Activated CD8-positive, alpha-beta memory T cell treated with anti-CD3 and anti-CD28 coated beads, Interleukin-2, amount 50 U/mL, for 4 hours (primary cell): ENCODE data around the gene GCN1.
"Not testable (repeated sequence)": the region's sequence is repeated elsewhere in the genome, so short reads cannot be mapped to it uniquely, and the experiment has no call there.

Experiments
- DNase-seq: peaks from one replicate; pipeline ENCODE4 v3.0.0-alpha.2; 2020

GCN1 gene

DNA sequence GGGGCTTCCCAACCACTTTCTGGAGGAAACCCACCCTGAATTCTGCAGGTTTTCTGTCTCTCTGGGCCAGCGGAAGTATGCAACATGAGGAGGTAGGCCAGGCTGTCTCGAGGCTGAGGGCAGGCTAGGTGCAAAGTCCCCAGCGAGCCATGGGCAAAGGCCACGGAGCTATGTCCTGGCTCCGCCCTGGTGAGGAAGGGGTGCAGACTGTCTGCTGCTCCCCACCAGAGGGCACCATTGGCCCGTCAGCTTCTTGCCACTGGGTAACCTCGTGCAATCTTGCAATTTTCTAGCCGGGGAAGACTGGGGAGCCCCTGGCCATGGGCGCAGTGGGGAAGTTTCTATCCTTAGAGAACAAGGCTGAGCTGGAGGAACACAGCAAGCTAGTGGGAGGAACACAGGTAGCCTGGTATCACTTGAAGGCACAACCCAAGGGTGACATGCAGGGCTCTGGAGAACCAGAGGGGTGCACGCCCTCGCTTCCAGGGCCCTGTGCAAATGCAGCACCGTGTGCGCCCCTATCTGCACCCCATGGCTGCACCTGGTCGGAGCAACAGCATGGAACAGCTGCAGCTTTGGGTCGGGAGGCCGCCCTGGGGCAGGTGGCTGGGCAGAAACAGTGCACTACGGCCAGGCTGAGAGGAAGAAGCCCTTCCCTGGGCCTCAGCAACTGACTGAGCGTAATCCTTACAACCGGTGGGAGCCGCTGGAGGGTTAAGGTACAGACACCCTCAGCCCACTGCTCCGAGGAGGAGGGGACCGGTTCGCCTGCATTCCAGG, 34.0 kb upstream of the GCN1 start:
- peak; percentile 91 for DNase-seq

DNA sequence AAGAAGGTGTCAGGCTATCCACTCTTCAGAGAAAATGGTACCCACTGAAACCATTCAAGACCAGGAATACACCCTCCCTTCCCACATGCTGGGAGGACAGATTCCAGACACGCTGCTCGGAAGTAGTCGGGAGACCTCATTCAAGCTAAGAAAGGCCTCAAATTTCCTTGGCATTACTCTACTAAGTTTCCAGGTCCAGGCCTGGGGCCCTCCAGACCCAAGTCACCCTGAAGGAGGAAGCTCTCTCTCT, 33.5 kb upstream of the GCN1 start:
- DNase-seq = no peak

DNA sequence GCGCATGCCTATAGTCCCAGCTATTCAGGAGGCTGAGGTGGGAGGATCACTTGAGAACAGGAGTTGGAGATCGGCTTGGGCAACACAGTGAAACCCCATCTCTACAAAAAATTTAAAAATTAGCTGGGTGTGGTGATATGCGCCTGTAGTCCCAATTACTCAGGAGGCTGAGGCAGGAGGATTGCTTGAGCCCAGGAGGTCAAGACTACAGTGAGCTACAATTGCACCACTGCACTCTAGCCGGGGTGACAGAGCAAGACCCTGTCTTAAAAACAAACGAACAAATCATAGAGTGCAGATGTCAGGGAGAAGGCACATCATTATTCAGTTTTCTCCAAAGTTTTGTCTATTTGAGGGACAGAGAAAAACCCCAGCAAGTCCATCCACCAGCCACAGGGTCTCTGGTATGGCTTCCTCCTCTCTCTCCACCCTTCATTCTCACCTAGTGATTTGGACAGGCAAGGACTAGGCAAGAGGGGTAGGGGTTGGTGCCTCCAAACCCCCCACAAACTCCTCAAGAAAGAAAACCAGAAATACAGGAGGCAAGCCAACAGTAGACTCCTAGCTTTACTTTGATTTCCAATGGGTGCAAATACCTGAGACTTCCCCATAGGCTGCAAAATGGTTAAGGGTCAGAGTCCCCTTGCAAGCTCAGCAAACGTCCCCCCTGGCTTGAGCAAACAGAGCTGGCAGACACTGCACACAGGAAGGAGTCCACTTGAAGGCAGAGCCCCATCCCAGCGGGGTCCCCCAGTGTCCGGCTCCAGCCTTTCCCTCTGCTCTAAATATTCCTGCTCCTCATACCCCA, 32.9 kb upstream of the GCN1 start:
- DNase-seq = no peak

DNA sequence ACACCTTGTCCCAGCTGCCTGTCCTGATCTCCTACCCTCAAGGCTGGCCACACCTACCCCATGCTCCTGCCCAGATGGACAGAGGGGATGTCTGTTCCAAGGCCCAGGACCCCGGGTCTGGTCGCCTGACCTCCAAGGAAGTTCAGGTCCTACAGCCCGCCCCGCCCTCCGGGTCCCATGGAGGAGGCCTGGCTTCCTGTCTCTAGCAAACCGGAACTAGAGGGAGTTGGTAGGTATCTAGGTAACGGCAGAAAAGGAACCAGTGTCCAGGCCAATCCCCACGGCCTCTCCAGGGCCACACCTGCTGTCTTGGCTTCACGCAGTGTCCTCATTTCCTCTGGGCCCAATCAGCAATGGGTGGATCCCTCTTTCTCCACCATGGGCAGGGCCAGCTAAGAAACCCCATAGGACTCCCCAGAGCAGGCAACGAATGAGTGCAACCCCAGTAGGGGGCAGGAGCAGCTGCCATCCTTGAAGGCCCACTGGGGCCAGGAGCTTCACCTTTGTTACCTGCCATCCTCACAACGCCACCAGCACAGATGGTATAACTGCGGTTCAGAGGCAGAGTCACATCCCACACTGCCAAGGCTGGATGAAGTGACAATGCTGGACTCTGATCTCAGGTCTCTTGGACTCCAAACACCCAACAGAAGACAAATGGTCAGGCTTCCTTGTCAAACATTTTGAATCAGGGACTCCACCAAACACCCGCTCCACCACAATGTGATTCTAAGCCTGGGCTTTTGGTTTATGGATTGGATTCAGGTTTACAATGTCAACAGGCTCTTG, 31.5 kb upstream of the GCN1 start:
- DNase-seq = no peak

DNA sequence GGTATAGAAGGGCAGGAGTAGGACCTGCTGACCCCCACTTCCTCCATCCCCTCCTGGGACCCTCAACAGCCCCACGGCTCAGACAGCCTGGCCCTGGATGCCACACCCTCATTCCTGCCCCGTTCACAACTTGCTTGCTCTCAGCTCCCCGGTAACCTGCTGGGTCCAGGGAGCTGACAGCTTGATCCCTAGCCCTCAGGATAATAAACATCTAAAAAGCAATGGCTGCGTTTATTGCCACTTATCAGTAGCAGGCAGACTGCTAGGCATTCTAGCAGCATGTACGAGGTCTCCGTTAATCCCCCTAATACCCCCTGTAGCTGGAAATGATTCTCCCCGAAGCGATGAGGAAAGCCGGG, 30.7 kb upstream of the GCN1 start:
- no peak for DNase-seq

DNA sequence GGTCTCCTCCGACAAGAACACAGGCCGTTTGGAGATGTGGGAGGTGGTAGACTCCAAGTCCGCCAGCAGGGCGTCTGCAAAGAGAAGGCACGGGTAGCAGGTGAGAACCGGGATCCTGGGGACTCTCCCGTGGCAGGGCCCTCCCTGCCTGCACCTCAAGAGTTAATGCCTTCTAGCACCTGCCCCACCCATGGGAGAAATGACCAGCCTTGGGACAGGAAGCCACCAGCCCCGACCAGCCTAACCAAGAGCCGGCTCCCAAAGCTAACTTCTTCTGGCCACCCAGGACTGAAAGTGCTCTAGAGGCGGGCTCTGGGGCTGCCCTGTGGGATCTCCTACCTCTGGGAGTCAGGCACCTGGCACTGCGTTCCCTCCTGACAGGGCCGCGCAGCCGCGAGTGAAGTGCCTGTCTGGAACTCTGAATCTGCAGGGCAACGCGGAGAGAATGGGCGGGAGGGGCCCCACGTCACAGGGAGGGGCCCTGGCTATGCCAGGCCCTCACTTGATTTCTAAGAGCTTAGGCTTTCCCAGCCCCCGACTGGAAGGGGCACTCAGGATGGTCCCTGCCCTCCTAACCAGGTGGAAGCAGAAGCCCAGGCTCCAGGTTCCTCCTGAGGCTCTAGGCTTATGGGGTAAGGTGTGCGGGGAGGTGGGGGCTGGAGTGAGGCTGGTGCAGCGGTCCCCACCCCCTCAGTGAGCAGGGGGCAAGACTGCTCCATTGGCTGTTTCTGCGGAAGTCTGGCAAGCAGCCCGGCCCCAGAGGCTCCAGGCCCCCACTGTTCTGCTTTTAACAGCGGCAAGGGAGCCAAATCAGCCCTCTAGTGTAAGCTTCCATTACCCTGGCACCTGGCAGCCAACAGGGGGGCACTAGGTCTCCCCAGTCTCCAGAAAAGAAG, 30.0 kb upstream of the GCN1 start:
- DNase-seq = no peak

DNA sequence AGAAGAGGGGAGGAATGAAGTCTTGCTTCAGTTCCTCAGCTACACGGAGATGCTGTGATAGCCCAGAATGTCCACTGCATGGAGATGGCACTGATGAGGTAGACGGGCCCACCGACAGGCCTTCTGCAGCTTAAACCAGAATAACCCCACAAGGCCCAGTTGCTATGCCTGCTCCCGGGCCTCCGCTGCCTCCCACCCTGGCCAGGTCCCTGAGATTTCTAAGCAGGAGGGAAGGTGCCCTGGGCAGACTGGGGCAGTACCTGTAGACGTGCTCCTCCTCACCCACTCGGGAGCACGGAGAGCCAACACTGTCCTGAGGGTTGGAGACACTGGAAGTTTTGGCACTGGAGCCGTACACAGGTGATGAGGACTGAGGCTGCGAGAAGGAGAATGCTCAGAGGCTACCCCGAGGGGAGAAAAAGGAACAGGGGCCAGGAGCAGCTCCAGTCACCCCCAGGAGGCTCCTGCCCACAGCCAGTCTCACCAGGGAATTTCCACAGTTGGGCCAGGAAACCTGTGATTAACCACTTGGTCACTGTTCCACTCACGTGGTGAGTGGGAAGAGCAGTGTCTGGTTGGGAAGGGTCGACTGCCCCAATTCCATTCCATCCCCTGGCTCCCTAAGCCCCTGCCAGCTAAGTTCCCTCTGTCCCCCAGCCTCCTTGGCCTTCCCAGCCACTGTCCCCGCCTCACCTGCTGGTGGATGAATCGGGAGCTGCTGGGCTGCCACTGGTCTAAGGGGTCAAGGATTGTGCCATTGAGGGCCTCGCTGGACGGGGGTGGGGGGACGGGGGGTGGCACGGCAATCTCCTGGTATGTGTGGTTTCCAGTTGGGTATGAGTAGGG, 29.2 kb upstream of the GCN1 start:
- no peak for DNase-seq

DNA sequence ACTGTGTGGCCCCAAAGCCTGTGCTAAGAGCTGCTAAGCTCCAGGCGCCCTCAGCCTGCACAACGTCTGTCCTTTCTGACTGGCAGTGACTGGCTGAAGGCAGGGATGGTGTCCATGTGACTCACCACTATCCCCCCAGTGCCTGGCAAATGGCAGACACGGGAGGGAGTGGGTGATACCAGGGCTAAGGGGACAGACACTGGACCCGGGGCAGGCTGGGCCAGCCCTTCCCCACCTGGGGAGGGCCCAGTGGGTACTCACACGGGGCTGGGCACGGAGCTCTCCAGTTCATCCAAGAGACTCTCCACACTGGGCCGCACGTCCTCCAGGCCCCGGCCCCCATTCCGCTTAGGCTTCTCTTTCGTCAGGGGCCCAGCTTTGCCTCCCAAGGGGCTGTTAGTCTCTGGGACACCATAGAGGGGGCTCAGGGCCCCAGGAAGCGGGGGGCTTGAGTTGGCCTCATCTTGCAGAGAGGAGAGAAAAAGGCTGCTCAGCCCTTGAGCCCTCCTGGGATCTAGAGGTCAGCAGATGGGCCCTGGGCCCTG, 27.8 kb upstream of the GCN1 start:
- DNase-seq = no peak

DNA sequence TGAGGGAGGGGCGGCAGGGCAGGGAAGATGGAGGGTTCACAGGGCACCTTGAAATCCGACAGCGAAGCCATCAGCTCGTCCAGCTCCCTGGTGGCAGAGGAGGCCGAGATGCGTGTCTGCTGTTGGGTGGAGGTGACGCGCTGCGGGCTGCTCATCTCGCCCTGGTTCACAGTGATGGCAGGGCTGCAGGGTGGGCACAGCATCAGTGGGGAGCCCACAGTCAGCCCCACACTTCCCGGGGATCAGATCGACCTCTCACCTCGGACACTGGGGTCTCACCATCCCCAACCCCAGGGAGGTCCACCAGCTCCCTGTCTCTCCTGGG, 27.0 kb upstream of the GCN1 start:
- DNase-seq = no peak

DNA sequence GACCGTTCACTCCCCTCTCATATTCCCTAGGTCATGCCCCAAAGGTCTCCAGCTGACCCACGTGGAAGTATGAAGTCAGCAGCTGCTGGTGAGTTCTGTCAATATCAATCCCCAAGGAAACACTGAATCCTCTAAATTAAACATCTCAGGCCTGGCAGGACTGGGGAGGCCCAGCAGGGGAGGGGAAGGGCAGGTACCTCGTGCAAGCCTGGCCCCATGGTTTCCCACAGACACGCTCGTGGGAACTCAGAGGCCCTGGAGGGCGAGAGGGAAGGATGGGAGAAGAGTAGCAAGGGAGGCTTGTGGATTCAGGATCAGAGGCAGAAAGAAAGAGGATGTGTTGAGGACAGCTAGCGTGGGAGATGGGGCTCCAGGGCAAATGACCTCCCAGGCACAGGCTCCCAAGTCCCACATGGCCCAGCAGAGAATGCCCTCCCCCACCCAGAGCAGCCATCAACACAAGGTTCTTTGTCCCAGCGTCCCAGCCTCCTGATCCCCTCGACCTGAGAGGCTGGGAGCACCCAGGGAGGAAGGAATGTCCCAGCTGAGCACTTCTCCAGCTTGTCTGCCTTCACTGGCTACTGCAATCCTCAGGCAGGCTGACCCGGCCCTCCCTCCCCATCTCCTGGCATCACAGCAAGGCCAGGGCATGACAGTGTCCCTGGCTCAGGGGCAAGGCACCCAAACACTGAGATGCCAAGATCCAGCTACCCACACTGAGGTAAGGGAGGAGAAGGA, 26.5 kb upstream of the GCN1 start:
- no peak for DNase-seq

DNA sequence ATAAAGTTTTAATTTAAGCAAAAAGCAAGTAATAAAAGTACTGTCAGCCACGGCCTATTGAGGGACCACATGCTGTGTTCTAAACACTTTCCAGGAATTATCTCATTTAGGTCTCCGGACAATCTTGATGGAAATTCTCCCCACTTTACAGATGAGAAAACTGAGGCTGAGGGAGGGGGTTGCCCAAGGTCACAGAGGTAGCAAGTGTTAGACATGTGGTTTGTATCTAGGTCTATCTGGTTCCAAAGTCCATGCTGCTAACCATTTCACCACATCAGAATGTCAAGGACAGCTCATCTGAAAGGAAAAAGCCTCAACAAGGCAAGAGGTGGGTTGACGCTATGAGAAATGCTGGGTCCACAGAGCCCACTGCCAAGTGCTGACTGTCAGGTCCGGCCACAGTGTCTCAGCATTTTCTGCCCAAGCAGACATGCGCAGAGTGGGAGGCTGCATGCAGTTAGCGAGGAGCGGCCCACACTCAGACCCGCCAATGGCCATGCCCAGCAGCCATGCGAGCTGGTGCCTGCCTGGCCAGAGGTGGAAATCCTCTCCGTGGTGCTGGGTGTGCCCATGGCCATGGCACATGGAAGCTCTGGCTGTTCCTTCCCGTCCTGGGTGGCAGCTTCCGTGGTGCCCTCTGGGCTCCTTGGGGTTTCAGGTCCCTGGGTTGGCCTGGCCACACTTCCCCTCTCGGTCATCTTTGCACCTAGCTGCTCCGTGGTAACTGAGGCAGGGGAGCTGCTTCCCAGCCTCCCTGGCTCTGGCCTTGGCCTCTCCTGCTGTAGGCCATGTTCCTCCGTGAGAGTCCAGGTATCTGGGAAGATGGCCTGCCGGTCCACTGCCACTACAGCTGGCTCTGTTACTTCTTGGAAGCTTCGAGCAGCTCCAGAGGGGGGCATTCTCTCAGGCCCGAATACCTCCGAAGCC, 24.4 kb upstream of the GCN1 start:
- DNase-seq = no peak

DNA sequence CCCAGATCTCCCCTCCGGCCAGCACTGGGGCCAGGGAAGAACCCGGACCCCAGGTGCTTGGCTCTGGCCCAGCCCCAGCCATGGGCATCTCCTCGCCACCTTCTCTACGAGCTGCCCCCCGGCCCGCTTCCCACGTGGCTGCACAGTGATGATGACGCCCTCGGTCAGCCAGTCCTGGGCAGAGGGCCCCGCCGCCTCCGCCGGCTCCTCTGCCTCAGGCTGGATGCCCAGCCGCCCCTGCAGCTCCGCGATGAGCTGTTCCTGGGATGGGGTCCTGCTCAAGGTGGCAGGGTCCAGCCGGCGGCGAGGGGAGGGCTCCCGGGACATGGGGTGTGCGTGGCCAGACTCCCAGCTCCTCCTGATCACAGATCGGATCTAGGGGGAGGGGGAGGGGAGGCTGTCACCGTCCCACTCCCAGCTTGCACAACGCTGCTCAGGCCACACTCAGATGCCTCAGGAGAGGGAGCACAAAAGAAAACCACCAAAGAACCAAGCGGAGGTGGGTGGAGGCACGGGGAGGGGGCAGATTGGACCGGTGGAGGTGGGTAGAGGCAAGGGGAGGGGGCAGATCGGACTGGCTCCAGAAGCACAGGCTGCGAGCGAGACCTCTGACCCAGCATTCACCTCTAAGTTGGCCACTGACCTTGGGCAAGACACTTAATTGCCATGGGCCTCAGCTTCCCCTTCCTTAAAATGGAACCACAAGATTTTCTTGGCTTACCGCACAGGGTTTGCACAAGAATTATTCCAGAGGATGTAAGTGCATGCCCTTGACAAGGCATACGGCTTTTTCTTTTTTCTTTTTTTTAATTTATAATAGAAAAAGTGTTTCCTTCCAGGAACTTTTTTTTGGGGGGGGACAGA, 22.5 kb upstream of the GCN1 start:
- DNase-seq = no peak

DNA sequence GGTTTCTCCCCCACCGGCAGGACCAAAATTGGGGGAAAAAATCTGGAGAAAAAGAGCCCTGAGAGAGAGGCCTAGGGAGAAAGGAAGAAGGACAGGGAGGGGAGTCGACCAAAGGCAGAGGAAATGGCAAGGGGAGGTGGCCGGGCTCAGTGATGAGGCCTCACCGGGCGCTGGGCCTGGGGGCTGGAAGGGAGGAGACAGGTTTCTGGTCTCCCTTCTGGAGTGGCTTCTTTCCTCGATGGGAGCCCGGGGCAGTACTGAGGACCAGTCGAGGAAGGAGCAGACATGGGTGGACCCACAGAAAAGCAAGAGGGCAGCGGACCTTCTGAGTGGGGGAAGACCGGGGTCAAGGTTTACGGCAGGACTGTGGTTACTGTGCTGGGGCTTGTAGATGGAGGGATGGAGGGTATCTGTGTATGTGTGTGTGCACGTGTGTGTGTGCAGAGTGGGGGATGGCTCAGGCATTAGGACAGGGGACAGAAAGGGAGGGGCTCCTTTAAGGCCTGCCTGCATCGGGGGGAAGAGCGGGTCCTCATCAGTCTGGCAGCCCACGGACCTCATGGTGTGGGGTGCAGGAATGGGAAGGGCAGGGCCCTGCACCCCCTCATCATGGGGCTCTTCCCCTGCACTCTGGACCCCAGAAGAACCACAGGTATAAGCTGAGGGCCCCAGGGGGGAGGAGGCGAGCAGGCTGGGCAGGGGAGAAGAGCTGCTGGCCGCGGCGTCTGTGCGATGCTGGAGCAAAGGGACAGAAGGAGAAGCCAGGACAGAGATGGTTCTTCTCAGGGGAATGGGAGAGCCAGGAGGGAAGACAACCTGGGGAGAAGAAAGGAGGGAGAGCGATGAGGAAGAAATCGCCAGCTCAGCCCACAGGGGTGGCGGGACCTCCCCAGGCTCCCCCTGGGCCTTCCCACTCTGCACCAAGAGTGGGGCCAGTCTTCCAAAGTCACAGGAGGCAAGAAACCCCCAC, 21.5 kb upstream of the GCN1 start:
- no peak for DNase-seq

DNA sequence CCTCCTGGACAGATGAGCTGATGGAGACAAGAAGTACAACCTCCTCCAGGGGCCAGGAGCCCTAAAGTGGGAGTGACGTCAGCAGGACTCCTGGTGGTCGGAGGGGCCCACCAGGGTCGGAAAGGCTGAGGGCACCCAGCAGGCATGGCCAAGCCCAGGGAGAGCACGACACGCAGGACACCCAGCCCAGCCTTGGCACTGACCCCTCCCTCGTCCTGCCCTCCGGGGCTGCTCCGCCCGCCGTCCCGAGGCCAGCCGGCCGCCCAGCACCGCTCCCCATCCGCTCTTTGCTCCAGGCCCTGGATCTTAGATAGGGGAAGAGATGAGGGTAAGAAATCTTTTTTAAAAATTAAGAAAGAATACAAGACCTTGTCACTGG, 20.8 kb upstream of the GCN1 start:
- no peak for DNase-seq

DNA sequence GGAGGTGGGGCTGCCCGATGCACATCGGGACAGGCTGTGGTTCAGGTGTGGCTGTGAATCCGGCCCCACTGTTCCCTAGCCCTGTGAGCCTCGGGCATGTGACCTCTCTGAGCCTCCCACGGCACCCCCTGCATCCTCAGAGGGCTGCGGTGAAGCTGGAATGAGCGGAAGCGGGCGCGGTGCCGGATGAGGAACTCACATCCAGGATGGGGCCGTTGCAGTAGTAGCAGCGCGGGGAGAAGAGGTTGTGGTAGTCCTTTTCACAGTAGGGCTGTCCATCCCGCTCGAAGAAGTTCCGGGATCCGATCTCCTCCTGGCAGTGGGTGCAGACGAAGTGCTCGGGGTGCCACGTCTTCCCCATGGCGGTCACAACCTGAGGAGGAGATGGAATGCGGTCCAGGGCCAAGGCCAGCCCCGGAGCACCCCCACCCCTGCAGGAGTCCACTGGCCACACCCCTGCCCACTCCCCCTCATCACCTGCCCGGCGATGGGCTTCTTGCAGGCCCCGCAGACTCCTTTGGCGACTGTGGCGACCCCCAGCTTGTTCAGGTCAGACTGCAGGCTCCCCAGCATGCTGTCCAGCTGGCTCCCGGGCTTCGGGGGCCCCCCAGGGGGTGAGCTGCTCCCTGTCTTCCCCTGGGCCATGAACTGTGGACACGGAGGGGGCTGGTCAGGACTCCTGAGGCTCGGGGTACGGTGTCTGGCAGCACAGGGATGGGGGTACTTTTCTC, 20.3 kb upstream of the GCN1 start:
- DNase-seq = no peak

DNA sequence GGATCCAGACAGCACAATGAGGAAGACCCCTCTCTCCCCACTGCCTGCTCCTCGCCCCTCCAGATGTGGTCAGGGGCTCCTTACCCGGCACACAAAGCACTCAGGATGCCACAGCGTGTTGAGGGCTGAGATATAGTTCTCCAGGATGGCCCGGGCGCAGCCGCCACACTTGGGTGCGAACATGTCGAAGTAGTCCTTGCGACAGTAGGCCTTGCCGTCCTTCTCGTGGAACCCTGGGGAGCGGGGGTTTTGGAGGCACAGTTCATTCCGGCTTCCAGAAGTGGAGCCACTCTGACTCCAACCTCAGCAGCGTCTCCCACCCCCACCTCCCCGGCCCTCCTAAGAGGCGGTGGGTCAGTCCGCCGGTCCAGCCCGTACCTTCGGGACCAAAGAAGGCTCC, 19.2 kb upstream of the GCN1 start:
- DNase-seq = no peak

DNA sequence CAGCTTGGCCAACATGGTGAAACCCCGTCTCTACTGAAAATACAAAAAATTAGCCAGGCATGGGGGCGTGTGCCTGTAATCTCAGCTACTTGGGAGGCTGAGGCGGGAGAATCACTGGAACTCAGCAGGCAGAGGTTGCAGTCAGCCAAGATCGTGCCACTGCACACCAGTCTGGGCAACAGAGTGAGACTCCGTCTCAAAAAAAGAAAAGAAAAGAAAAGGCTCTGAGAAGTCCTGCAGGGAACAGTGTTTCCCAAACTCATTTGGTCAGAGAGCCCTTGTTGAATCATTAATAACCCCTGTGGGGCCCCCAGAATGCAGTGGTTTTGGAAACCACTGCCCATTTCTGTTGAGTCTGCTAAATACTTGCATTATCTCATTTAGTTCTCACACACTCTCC, 18.7 kb upstream of the GCN1 start:
- not testable (repeated sequence) for DNase-seq
